Urothelium cell line (cell line): ENCODE results near the gene FRMD4B.

Source experiments
- DNase-seq: peaks from one replicate; pipeline ENCODE4 v3.0.0; 2011; ENCODE audit warnings: low spot score, mixed read lengths
- FAIRE-seq: peaks from 2 replicates; lab custom pipeline; 2011; peaks lifted over from hg19 to GRCh38; lab: Jason Lieb, UNC

FRMD4B gene

GRCh38 chr3:69368129-69368741, 17.7 kb downstream of the FRMD4B start:
- no peak for FAIRE-seq
- no peak for DNase-seq

- DNase-seq: no peak
- FAIRE-seq: no peak
Observed at GRCh38 chr3:69367586-69367985, 18.3 kb downstream of the FRMD4B start.

GRCh38 chr3:69364354-69364753, 21.5 kb downstream of the FRMD4B start:
- no peak for DNase-seq
- FAIRE-seq: no peak

- DNase-seq (no peak), FAIRE-seq (no peak)
Observed at GRCh38 chr3:69360690-69361089, 25.2 kb downstream of the FRMD4B start.

GRCh38 chr3:69359916-69360315, 26.0 kb downstream of the FRMD4B start:
- FAIRE-seq: no peak
- no peak for DNase-seq

GRCh38 chr3:69359339-69359893, 26.5 kb downstream of the FRMD4B start:
- FAIRE-seq (no peak), DNase-seq (no peak)

GRCh38 chr3:69357196-69357595, 28.7 kb downstream of the FRMD4B start:
- no peak for DNase-seq
- no peak for FAIRE-seq

- FAIRE-seq: no peak
- no peak for DNase-seq
Observed at GRCh38 chr3:69354948-69355347, 30.9 kb downstream of the FRMD4B start.

GRCh38 chr3:69353503-69353902, 32.4 kb downstream of the FRMD4B start:
- FAIRE-seq (no peak), DNase-seq (no peak)

GRCh38 chr3:69353088-69353478, 32.8 kb downstream of the FRMD4B start:
- DNase-seq: no peak

GRCh38 chr3:69352305-69353087, 33.4 kb downstream of the FRMD4B start:
- FAIRE-seq (no peak), DNase-seq (no peak)

More at GRCh38 chr3:69353088-69353478, 32.8 kb downstream of the FRMD4B start:
- no peak for FAIRE-seq

- DNase-seq (no peak), FAIRE-seq (no peak)
Observed at GRCh38 chr3:69343875-69344274, 42.0 kb downstream of the FRMD4B start.

GRCh38 chr3:69342074-69342473, 43.8 kb downstream of the FRMD4B start:
- DNase-seq: no peak
- FAIRE-seq: no peak

- DNase-seq (no peak), FAIRE-seq (no peak)
Observed at GRCh38 chr3:69339760-69340159, 46.1 kb downstream of the FRMD4B start.

GRCh38 chr3:69338911-69339310, 47.0 kb downstream of the FRMD4B start:
- no peak for DNase-seq
- FAIRE-seq: no peak

GRCh38 chr3:69332934-69333333, 53.0 kb downstream of the FRMD4B start:
- FAIRE-seq (no peak), DNase-seq (no peak)

GRCh38 chr3:69330891-69331400, 54.9 kb downstream of the FRMD4B start:
- no peak for DNase-seq
- FAIRE-seq: no peak

- DNase-seq: no peak
- no peak for FAIRE-seq
Observed at GRCh38 chr3:69329892-69330291, 56.0 kb downstream of the FRMD4B start.

- DNase-seq (no peak), FAIRE-seq (no peak)
Observed at GRCh38 chr3:69328963-69329302, 57.0 kb downstream of the FRMD4B start.

- FAIRE-seq (no peak), DNase-seq (no peak)
Observed at GRCh38 chr3:69328103-69328962, 57.6 kb downstream of the FRMD4B start.

GRCh38 chr3:69326855-69327300, 59.0 kb downstream of the FRMD4B start:
- no peak for FAIRE-seq
- DNase-seq: no peak
